Measurements from ENCODE around the gene LTBP2. TPM values are rescaled to one million over a fixed set of nuclear protein-coding genes. Genes with fewer than 3 reads are reported as not detected.
A peak's percentile ranks its signal among the peaks of the same experiment; 100 is the strongest.

Gene LTBP2
- total and polyA plus RNA-seq, 2 of the 8 experiments (the other 6 are each of a cell fraction or from before 2014, with no cell fraction given): 0.48 to 0.89 TPM

DNA sequence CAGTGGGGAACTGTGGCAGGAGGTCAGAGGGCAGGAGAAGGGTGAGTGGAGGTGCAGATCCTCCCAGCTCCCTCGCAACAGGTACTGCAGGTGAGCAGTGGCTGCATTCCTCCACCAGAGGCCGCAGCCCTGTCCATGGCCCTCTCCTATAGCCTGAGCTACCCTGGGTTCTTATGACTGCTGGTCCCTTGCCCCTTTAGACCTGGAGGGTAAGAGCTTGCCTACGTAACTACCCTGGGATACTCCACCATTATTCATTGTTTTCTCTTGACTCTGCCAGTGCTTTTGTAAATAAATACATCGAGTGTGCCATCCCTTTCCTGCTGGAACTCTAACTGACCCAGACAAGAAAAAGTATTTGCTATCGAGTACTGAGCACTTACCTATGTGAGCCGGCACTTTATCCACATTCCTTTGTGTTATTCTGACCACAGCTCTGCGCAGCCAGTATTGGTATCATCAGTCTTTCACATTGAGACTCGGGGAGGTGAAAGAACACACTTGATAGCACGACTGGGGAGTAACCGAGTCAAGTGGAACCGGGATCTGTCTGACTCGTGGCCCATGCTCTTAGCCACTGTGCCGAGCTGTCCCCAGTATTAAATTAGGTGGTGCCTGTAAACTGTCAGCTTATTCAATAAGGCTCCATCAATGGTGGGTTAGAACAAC is 38.5 kb downstream of the LTBP2 start:
- ChIA-PET POLR2A (ENCODE audit: partially characterized antibody) (no interaction called here), CTCF (ENCODE audit: partially characterized antibody) (interaction anchor here (0.5 to 4.9 kb wide), 36 partner anchors 9 to 408 kb away, joined by 3 to 51 read pairs (median 5); partner anchors contain the start of gene LTBP2)
- no peak overlapping the region for H2BK120ac ChIP-seq (replicated peaks; ENCODE audit: low read depth, low read length)
- H3K9me3 ChIP-seq (ENCODE audit: insufficient read depth in 2 of 2, low read depth in 1 of 2, low read length in 1 of 2): no peaks in the 10 kb centered on the region
- 77% methylated on average over 13 of the region's 13 CpGs; no CpG with 5 or more reads in 1 of the 2 experiments for WGBS, 2 experiments (ENCODE audit: extremely low coverage in 1 of 2, insufficient coverage in 1 of 2, insufficient read length in 1 of 2, insufficient replicate concordance in 2 of 2, low coverage in 1 of 2, low lambda C conversion rate in 2 of 2, missing lambda C conversion rate in 1 of 2)
- no peak overlapping the region for H3K9ac ChIP-seq (replicated peaks in 1 of 4; ENCODE audit: extremely low read depth in 1 of 4, low read depth in 3 of 4, low read length in 3 of 4)
- no peaks in the 10 kb centered on the region for H4K20me1 ChIP-seq (replicated peaks in 1 of 2; ENCODE audit: control insufficient read depth in 1 of 2, insufficient read depth in 2 of 2, low read length in 2 of 2)
- H4K5ac ChIP-seq (ENCODE audit: insufficient read length, low read depth, low read length): no peak overlapping the region
- H3K23ac ChIP-seq (ENCODE audit: insufficient read length): no peak overlapping the region
- no peak overlapping the region for H2BK15ac ChIP-seq (ENCODE audit: low read length)
- no peaks in the 10 kb centered on the region for H3K27me3 ChIP-seq (replicated peaks in 1 of 4; ENCODE audit: control insufficient read depth in 3 of 4, extremely low read depth in 1 of 4, insufficient read depth in 3 of 4, low read length in 3 of 4)
- no peak overlapping the region for H3K27ac ChIP-seq (ENCODE audit: low read depth, low read length)
- H3K14ac ChIP-seq (ENCODE audit: insufficient read length): no peak overlapping the region
- H3K36me3 ChIP-seq (ENCODE audit: control insufficient read depth in 2 of 4, insufficient read depth in 4 of 4, low read length in 3 of 4): no peaks in the 10 kb centered on the region
- FAIRE-seq (no peak), DNase-seq (ENCODE audit: low read depth in 1 of 2, low spot score in 2 of 2) (no peak)
- H2AK5ac ChIP-seq (ENCODE audit: low read depth, low read length): no peak overlapping the region
- no peaks in the 10 kb centered on the region for H3K23me2 ChIP-seq (ENCODE audit: low read depth, low read length)
- no peak overlapping the region for H3K4ac ChIP-seq (replicated peaks; ENCODE audit: insufficient read length, low read depth, low read length)
- H3K79me1 ChIP-seq (ENCODE audit: low read depth, low read length): no peaks in the 10 kb centered on the region
- H2AFZ ChIP-seq (ENCODE audit: low read length): 0 out of 2 replicates have a peak overlapping the region, but pooled peaks have one; percentile 46
- H3K79me2 ChIP-seq (ENCODE audit: control insufficient read depth in 1 of 2, insufficient read depth in 2 of 2, low read length in 2 of 2): no peaks in the 10 kb centered on the region
- H3K56ac ChIP-seq (replicated peaks; ENCODE audit: insufficient read length, low read depth, low read length): no peak overlapping the region
- H3K4me3 ChIP-seq (ENCODE audit: extremely low read depth in 1 of 4, insufficient read depth in 2 of 4, low read depth in 3 of 4, low read length in 4 of 4): no peak overlapping the region
- no peak overlapping the region for H4K91ac ChIP-seq (replicated peaks; ENCODE audit: insufficient read length, low read length)
- H3K18ac ChIP-seq (ENCODE audit: extremely low read depth, low read length): no peak overlapping the region
- H2BK5ac ChIP-seq (ENCODE audit: low read depth, low read length): no peak overlapping the region; the same call in 1 of the 2 replicates
- no peak overlapping the region for H4K8ac ChIP-seq (ENCODE audit: extremely low read depth, insufficient read depth, low read length)
- H3K4me1 ChIP-seq (replicated peaks in 1 of 4; ENCODE audit: control insufficient read depth in 3 of 4, insufficient read depth in 4 of 4, low read length in 3 of 4): peaks cover 0 to 7% (median 5%) of the 10 kb centered on the region in 4 experiments; a peak in 5 of 7 replicates
- no peak overlapping the region for H2BK12ac ChIP-seq (ENCODE audit: low read depth, low read length)
- H2BK20ac ChIP-seq (ENCODE audit: low read length): no peak overlapping the region
- H3K4me2 ChIP-seq (ENCODE audit: insufficient read depth in 1 of 2, low read depth in 2 of 2, low read length in 2 of 2): no peak overlapping the region
- TF ChIP-seq SIN3A (conservative IDR thresholded peaks at IDR 0.05 in 1 of 2, IDR thresholded peaks at IDR 0.05 in 1 of 2; ENCODE audit: low read depth in 1 of 2, low read length in 2 of 2) (no peak), JUN (IDR thresholded peaks at IDR 0.05; ENCODE audit: low read depth, low read length) (no peak), KDM5A (IDR thresholded peaks at IDR 0.05; ENCODE audit: low read length) (no peak), TBP (IDR thresholded peaks at IDR 0.05; ENCODE audit: low read depth, low read length) (no peak), ASH2L (IDR thresholded peaks at IDR 0.05; ENCODE audit: low read length) (no peak), FOSL1 (IDR thresholded peaks at IDR 0.05; ENCODE audit: insufficient read depth, low read depth, low read length) (no peak), PHF8 (conservative IDR thresholded peaks at IDR 0.05; ENCODE audit: low read depth, low read length) (no peak), KDM4A (IDR thresholded peaks at IDR 0.05; ENCODE audit: low read depth, low read length, severe bottlenecking) (no peak), POU5F1 (IDR thresholded peaks at IDR 0.05; ENCODE audit: low read depth, low read length) (no peak), HDAC6 (IDR thresholded peaks at IDR 0.05; ENCODE audit: low read depth, low read length) (no peak), POLR2AphosphoS5 (IDR thresholded peaks at IDR 0.05; ENCODE audit: low read depth, low read length) (no peak), RAD21 (IDR thresholded peaks at IDR 0.05 in 1 of 2, conservative IDR thresholded peaks at IDR 0.05 in 1 of 2; ENCODE audit: low read depth in 2 of 2, low read length in 2 of 2) (peak; percentile 46 to 54; a peak in 3 of 4 replicates), NANOG (IDR thresholded peaks at IDR 0.05; ENCODE audit: insufficient read depth, low read depth, low read length, poor library complexity, severe bottlenecking) (no peak)

Measured in H1 (cell line).